ENCODE data around the gene ASIC1.
A peak's percentile ranks its signal among the peaks of the same experiment; 100 is the strongest.

Gene ASIC1

DNA sequence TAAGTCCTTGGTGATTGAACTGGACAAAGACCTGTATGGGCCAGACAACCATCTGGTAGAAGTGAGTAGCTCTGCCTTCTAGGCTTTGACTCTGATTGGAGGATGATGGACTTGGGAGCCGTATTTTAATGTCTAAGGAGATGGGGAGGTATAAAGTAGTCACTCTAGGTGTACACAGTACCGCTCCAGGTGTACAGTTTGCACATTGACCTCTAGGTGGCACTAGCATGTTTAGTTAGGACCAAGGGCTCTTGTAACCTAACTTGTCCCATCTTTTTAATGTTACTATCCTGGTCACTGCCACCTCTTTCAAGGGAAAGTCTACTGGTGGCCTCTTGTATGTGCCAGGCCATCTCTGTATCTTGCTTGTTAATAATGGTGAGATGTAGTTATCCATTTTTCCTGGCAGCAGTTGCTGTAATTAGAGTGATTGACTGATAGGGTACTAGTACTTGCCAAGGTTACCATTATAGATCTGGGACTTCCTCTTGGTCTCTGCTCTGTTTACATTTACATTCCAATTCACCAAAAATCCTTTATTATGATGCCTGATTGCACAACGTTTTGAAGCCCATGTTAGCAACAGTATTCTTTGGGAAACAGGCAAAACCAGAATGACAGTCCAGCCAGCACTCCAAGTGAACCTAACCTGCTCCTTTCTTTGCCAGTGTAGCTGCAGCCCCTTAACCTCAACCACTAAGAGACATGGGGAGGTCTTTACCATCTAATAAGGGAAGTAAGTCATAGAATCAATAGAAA lies 31.4 kb downstream of the ASIC1 start:
- TF ChIP-seq RAD21 (IDR thresholded peaks at IDR 0.05; ENCODE audit: low read depth): peak; percentile 74
- TF ChIP-seq ZBTB7A (IDR thresholded peaks at IDR 0.05; ENCODE audit: low read depth): no peak
- no peak for TF ChIP-seq FOXM1 (IDR thresholded peaks at IDR 0.05; ENCODE audit: borderline replicate concordance, low read depth)
- TF ChIP-seq TAF1 (IDR thresholded peaks at IDR 0.05; ENCODE audit: low read depth): no peak

DNA sequence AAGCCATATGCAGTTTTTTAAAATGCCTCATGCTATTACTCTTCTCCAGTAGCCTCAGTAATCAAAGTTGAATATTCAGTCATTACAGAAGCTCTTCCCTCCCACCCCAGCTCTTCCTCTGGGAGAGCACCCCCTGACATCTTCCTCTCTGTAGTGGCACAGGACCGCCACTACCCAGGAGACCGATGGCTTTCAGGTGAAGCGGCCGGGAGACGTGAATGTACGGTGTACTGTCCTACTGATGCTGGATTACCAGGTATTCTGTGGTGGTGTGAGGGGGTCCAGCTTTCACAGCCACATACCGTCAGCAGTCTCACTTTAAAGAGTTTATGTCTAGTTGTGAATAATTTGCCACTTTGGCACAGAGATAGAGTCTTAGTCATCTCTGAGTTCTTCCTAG lies 32.3 kb downstream of the ASIC1 start:
- TF ChIP-seq CREB1 (IDR thresholded peaks at IDR 0.05; ENCODE audit: low read depth): no peak
- TF ChIP-seq, protein P1, sequence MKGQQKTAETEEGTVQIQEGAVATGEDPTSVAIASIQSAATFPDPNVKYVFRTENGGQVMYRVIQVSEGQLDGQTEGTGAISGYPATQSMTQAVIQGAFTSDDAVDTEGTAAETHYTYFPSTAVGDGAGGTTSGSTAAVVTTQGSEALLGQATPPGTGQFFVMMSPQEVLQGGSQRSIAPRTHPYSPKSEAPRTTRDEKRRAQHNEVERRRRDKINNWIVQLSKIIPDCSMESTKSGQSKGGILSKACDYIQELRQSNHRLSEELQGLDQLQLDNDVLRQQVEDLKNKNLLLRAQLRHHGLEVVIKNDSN (IDR thresholded peaks at IDR 0.05): no peak
- TF ChIP-seq FOXM1 (IDR thresholded peaks at IDR 0.05; ENCODE audit: borderline replicate concordance, low read depth): no peak
- TF ChIP-seq CEBPB (IDR thresholded peaks at IDR 0.05): no peak
- no peak for TF ChIP-seq TAF1 (IDR thresholded peaks at IDR 0.05; ENCODE audit: low read depth)
- no peak for TF ChIP-seq YY1 (IDR thresholded peaks at IDR 0.05; ENCODE audit: low read depth)
- no peak for TF ChIP-seq RAD21 (IDR thresholded peaks at IDR 0.05; ENCODE audit: low read depth)
- TF ChIP-seq, protein P2, sequence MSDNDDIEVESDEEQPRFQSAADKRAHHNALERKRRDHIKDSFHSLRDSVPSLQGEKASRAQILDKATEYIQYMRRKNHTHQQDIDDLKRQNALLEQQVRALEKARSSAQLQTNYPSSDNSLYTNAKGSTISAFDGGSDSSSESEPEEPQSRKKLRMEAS (IDR thresholded peaks at IDR 0.05): no peak
- TF ChIP-seq ZBTB7A (IDR thresholded peaks at IDR 0.05; ENCODE audit: low read depth): no peak
- no peak for TF ChIP-seq NFIC (IDR thresholded peaks at IDR 0.05)
- TF ChIP-seq TEAD4 (IDR thresholded peaks at IDR 0.05): no peak
- TF ChIP-seq EP300 (IDR thresholded peaks at IDR 0.05; ENCODE audit: borderline replicate concordance): no peak
- no peak for TF ChIP-seq TCF12 (IDR thresholded peaks at IDR 0.05; ENCODE audit: low read depth)
- TF ChIP-seq, protein P3, sequence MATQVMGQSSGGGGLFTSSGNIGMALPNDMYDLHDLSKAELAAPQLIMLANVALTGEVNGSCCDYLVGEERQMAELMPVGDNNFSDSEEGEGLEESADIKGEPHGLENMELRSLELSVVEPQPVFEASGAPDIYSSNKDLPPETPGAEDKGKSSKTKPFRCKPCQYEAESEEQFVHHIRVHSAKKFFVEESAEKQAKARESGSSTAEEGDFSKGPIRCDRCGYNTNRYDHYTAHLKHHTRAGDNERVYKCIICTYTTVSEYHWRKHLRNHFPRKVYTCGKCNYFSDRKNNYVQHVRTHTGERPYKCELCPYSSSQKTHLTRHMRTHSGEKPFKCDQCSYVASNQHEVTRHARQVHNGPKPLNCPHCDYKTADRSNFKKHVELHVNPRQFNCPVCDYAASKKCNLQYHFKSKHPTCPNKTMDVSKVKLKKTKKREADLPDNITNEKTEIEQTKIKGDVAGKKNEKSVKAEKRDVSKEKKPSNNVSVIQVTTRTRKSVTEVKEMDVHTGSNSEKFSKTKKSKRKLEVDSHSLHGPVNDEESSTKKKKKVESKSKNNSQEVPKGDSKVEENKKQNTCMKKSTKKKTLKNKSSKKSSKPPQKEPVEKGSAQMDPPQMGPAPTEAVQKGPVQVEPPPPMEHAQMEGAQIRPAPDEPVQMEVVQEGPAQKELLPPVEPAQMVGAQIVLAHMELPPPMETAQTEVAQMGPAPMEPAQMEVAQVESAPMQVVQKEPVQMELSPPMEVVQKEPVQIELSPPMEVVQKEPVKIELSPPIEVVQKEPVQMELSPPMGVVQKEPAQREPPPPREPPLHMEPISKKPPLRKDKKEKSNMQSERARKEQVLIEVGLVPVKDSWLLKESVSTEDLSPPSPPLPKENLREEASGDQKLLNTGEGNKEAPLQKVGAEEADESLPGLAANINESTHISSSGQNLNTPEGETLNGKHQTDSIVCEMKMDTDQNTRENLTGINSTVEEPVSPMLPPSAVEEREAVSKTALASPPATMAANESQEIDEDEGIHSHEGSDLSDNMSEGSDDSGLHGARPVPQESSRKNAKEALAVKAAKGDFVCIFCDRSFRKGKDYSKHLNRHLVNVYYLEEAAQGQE (IDR thresholded peaks at IDR 0.05; ENCODE audit: low read depth): no peak
- TF ChIP-seq EGR1 (IDR thresholded peaks at IDR 0.05): no peak

DNA sequence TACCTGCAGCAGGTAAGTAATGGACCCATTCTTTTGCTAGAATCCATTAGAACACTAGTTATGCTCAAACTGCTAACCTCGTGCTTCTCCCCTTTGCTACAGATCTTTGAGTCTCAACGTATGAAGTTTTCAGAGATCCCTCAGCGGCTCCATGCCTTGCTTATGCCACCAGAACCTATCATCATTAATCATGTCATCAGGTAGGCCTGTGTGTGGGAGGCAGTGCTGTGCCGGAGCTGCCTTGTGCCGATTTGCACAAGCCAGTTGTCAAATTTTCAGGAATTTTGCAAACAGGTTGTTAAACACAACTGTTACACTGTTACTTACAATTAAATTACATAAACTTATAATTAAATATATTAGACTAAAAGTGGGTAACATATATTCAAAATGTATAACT lies 33.0 kb downstream of the ASIC1 start:
- TF ChIP-seq TAF1 (IDR thresholded peaks at IDR 0.05; ENCODE audit: low read depth): no peak
- TF ChIP-seq, protein P3 (IDR thresholded peaks at IDR 0.05; ENCODE audit: low read depth): no peak
- no peak for TF ChIP-seq RAD21 (IDR thresholded peaks at IDR 0.05; ENCODE audit: low read depth)
- no peak for TF ChIP-seq ZBTB7A (IDR thresholded peaks at IDR 0.05; ENCODE audit: low read depth)
- TF ChIP-seq FOXM1 (IDR thresholded peaks at IDR 0.05; ENCODE audit: borderline replicate concordance, low read depth): no peak
- no peak for TF ChIP-seq TCF12 (IDR thresholded peaks at IDR 0.05; ENCODE audit: low read depth)
- TF ChIP-seq EGR1 (IDR thresholded peaks at IDR 0.05): no peak
- no peak for TF ChIP-seq NFIC (IDR thresholded peaks at IDR 0.05)
- no peak for TF ChIP-seq CREB1 (IDR thresholded peaks at IDR 0.05; ENCODE audit: low read depth)
- TF ChIP-seq TEAD4 (IDR thresholded peaks at IDR 0.05): no peak
- no peak for TF ChIP-seq CEBPB (IDR thresholded peaks at IDR 0.05)
- TF ChIP-seq, protein P1 (IDR thresholded peaks at IDR 0.05): no peak
- TF ChIP-seq EP300 (IDR thresholded peaks at IDR 0.05; ENCODE audit: borderline replicate concordance): no peak
- TF ChIP-seq YY1 (IDR thresholded peaks at IDR 0.05; ENCODE audit: low read depth): no peak
- TF ChIP-seq, protein P2 (IDR thresholded peaks at IDR 0.05): no peak

DNA sequence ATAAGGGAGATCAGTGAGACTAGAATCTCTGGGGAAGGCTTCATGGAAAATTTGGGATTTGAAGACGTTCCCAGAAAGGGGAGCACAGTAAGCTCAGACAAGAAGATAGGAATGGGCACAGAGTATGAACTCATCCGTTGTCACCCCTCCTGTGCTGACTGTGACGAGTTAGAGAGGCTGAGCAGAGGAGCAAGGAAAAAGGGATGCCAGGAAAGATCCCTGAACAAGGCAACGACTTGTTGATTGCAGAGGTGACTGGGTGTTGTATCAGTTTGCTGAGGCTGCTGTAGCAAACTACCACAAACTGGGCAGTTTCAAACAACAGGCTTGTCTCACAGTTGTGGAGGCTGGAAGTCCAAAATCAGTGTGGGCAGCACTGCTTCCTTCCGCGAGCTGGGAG lies 40.6 kb downstream of the ASIC1 start:
- TF ChIP-seq YY1 (IDR thresholded peaks at IDR 0.05; ENCODE audit: low read depth) (no peak), CEBPB (IDR thresholded peaks at IDR 0.05) (no peak), EP300 (IDR thresholded peaks at IDR 0.05; ENCODE audit: borderline replicate concordance) (no peak)

DNA sequence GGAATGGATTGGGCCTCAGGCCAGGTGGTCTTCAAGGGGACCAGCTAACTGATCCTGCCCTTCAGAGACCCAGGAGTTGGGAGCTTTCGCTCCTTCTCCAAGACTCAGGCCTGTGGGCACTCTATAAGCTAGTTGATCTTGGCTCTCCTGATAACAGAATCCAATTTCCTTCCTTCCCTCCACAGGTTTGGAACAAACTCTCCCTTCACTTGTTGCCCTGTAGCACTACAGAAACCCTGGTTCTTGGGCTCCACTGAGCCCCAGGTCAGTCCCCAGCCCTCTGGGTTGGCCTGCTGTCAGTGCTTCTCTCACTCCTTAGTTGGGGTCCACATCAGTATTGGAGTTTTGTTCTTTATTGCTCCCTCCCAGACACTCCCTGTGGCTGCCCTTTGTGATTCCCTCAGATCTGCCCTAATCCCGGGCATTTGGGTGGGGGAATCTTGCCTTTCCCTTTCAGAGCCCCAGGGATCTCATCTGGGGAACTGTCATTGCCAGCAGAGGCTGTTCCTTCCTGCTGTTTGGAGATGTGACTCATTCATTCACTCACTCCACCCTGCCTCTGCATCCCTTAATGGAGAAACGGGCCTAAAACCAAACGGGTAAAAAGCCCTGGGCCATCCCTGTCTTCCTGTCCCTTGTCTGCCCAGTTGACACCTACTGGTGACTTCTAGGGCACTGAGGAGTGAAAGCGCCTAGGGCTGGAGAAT lies 42.1 kb downstream of the ASIC1 start:
- TF ChIP-seq CREB1 (IDR thresholded peaks at IDR 0.05; ENCODE audit: low read depth) (no peak), RAD21 (IDR thresholded peaks at IDR 0.05; ENCODE audit: low read depth) (no peak), FOXM1 (IDR thresholded peaks at IDR 0.05; ENCODE audit: borderline replicate concordance, low read depth) (no peak), YY1 (IDR thresholded peaks at IDR 0.05; ENCODE audit: low read depth) (no peak), EP300 (IDR thresholded peaks at IDR 0.05; ENCODE audit: borderline replicate concordance) (no peak)
